H1 (cell line): Measurements from ENCODE around the gene RALGAPA1. TPM values are rescaled to one million over a fixed set of nuclear protein-coding genes. Genes with fewer than 3 reads are reported as not detected.

ENCODE experiments used
- CTCF ChIA-PET: fragments of 300-600 bp; sonication (Branson Sonifier 250); formaldehyde crosslinking; loops from one replicate; lab custom pipeline; 2021; ENCODE audit not compliant: partially characterized antibody; lab: Charles Lee
- POLR2A ChIA-PET: fragments of 300-600 bp; sonication (Branson Sonifier 250); formaldehyde crosslinking; loops from one replicate; lab custom pipeline; 2021; ENCODE audit warnings: inconsistent platforms; ENCODE audit not compliant: partially characterized antibody; lab: Charles Lee
- DNase-seq, 2 experiments: peaks; one replicate each; pipeline versions ENCODE4 v3.0.0 to v3.0.0-alpha.2; 2010 to 2022; ENCODE audit warnings: low spot score in 2 of 2, low read depth in 1 of 2, mixed read lengths in 1 of 2
- FAIRE-seq: peaks from 2 replicates; lab custom pipeline; 2011; peaks lifted over from hg19 to GRCh38; lab: Jason Lieb, UNC
- H2AFZ ChIP-seq: 2 replicates; pipeline ENCODE4 v1.8.1; 2012; ENCODE audit warnings: low read length, inconsistent platforms
- H2AK5ac ChIP-seq: 2 replicates; pipeline ENCODE4 v1.6.1; 2013; ENCODE audit warnings: low read depth, low read length
- H2BK120ac ChIP-seq: replicated peaks from 2 replicates; pipeline ENCODE3; 2013; ENCODE audit warnings: low read depth, low read length, inconsistent platforms
- H2BK12ac ChIP-seq: 2 replicates; pipeline ENCODE4 v1.6.1; 2013; ENCODE audit warnings: low read depth, low read length
- H2BK15ac ChIP-seq: 2 replicates; pipeline ENCODE4 v1.6.1; 2013; ENCODE audit warnings: low read length
- H2BK20ac ChIP-seq: 2 replicates; pipeline ENCODE4 v1.6.1; 2013; ENCODE audit warnings: low read length
- H2BK5ac ChIP-seq: 2 replicates; pipeline ENCODE4 v1.6.1; 2013; ENCODE audit warnings: low read depth, low read length
- H3K14ac ChIP-seq: 2 replicates; pipeline ENCODE4 v1.6.1; 2013; ENCODE audit warnings: inconsistent platforms; ENCODE audit not compliant: insufficient read length
- H3K18ac ChIP-seq: 2 replicates; pipeline ENCODE4 v1.6.1; 2013; ENCODE audit warnings: low read length; ENCODE audit errors: extremely low read depth
- H3K23ac ChIP-seq: 2 replicates; pipeline ENCODE4 v1.6.1; 2013; ENCODE audit warnings: inconsistent platforms; ENCODE audit not compliant: insufficient read length
- H3K23me2 ChIP-seq: 2 replicates; pipeline ENCODE4 v1.6.1; 2013; ENCODE audit warnings: low read depth, low read length
- H3K27ac ChIP-seq: 2 replicates; pipeline ENCODE4 v1.6.1; 2011; ENCODE audit warnings: low read depth, low read length, inconsistent platforms
- H3K27me3 ChIP-seq, 4 experiments: replicated peaks in 1 of 4; 1 replicate in 1 of 4; 2 replicates in 3 of 4; pipeline versions ENCODE4 v1.6.1 to v1.8.1; 2011 to 2013; ENCODE audit warnings: low read length in 3 of 4, mild to moderate bottlenecking in 3 of 4, inconsistent platforms in 2 of 4, mixed read lengths in 2 of 4, moderate library complexity in 1 of 4; ENCODE audit not compliant: control insufficient read depth in 3 of 4, insufficient read depth in 3 of 4; ENCODE audit errors: extremely low read depth in 1 of 4
- H3K36me3 ChIP-seq, 4 experiments: 2 replicates each; pipeline versions ENCODE4 v1.6.1 to v1.8.1; 2011 to 2013; ENCODE audit warnings: mild to moderate bottlenecking in 4 of 4, low read length in 3 of 4, moderate library complexity in 2 of 4, control low read depth in 1 of 4, inconsistent platforms in 1 of 4; ENCODE audit not compliant: insufficient read depth in 4 of 4, control insufficient read depth in 2 of 4
- H3K4ac ChIP-seq: replicated peaks from 2 replicates; pipeline ENCODE3; 2013; ENCODE audit warnings: low read length, low read depth, mixed read lengths, inconsistent platforms; ENCODE audit not compliant: insufficient read length
- H3K4me1 ChIP-seq, 4 experiments: replicated peaks in 1 of 4; 1 replicate in 1 of 4; 2 replicates in 3 of 4; pipeline versions ENCODE4 v1.6.1 to v1.8.1; 2011 to 2013; ENCODE audit warnings: low read length in 3 of 4, inconsistent platforms in 2 of 4, mixed read lengths in 1 of 4; ENCODE audit not compliant: insufficient read depth in 4 of 4, control insufficient read depth in 3 of 4
- H3K4me2 ChIP-seq, 2 experiments: 2 replicates each; pipeline versions ENCODE4 v1.6.1 to v1.8.1; 2011 to 2013; ENCODE audit warnings: low read depth in 2 of 2, low read length in 2 of 2, control low read depth in 1 of 2, inconsistent platforms in 1 of 2, mild to moderate bottlenecking in 1 of 2; ENCODE audit not compliant: insufficient read depth in 1 of 2
- H3K4me3 ChIP-seq, 4 experiments: fragments of 200-600, 300-600 bp in 1 of 4; sonication (generic), shearing (Covaris generic), sonication (Bioruptor Twin) in 1 of 4; 2 replicates each; pipeline versions ENCODE4 v1.5.1 to v1.8.1; 2011 to 2016; ENCODE audit warnings: low read length in 4 of 4, low read depth in 3 of 4, control low read depth in 2 of 4, inconsistent platforms in 2 of 4, mild to moderate bottlenecking in 2 of 4, mixed read lengths in 1 of 4, moderate library complexity in 1 of 4; ENCODE audit not compliant: insufficient read depth in 2 of 4; ENCODE audit errors: extremely low read depth in 1 of 4
- H3K56ac ChIP-seq: replicated peaks from 2 replicates; pipeline ENCODE3; 2013; ENCODE audit warnings: low read depth, mild to moderate bottlenecking, mixed read lengths, low read length, inconsistent platforms; ENCODE audit not compliant: insufficient read length
- H3K79me1 ChIP-seq: 2 replicates; pipeline ENCODE4 v1.6.1; 2013; ENCODE audit warnings: low read depth, low read length, control low read depth
- H3K79me2 ChIP-seq, 2 experiments: 2 replicates each; pipeline versions ENCODE4 v1.6.1 to v1.8.1; 2012 to 2013; ENCODE audit warnings: low read length in 2 of 2, mild to moderate bottlenecking in 2 of 2, inconsistent platforms in 1 of 2; ENCODE audit not compliant: insufficient read depth in 2 of 2, control insufficient read depth in 1 of 2
- H3K9ac ChIP-seq, 4 experiments: replicated peaks in 1 of 4; 1 replicate in 1 of 4; 2 replicates in 3 of 4; pipeline versions ENCODE4 v1.6.1 to v1.8.1; 2011 to 2013; ENCODE audit warnings: low read depth in 3 of 4, low read length in 3 of 4, control low read depth in 2 of 4, mild to moderate bottlenecking in 2 of 4, moderate library complexity in 2 of 4, inconsistent platforms in 1 of 4; ENCODE audit errors: extremely low read depth in 1 of 4
- H3K9me3 ChIP-seq, 2 experiments: 2 replicates each; pipeline versions ENCODE4 v1.6.1 to v1.8.1; 2012 to 2013; ENCODE audit warnings: mild to moderate bottlenecking in 2 of 2, moderate library complexity in 2 of 2, control low read depth in 1 of 2, inconsistent platforms in 1 of 2, low read depth in 1 of 2, low read length in 1 of 2, mixed read lengths in 1 of 2; ENCODE audit not compliant: insufficient read depth in 2 of 2
- H4K20me1 ChIP-seq, 2 experiments: replicated peaks in 1 of 2; 2 replicates each; pipeline versions ENCODE3 to v1.8.1; 2011 to 2013; ENCODE audit warnings: inconsistent platforms in 2 of 2, low read length in 2 of 2, mild to moderate bottlenecking in 1 of 2; ENCODE audit not compliant: insufficient read depth in 2 of 2, control insufficient read depth in 1 of 2
- H4K5ac ChIP-seq: 2 replicates; pipeline ENCODE4 v1.6.1; 2013; ENCODE audit warnings: low read length, low read depth, mixed read lengths, inconsistent platforms; ENCODE audit not compliant: insufficient read length
- H4K8ac ChIP-seq: 2 replicates; pipeline ENCODE4 v1.8.0; 2013; ENCODE audit warnings: mild to moderate bottlenecking, moderate library complexity, low read length, inconsistent platforms; ENCODE audit not compliant: insufficient read depth; ENCODE audit errors: extremely low read depth
- H4K91ac ChIP-seq: replicated peaks from 2 replicates; pipeline ENCODE3; 2013; ENCODE audit warnings: low read length, mixed read lengths, inconsistent platforms; ENCODE audit not compliant: insufficient read length
- CBX8 ChIP-seq: fragments of 300-800, 300-1000 bp; sonication (generic); IDR thresholded peaks from 2 replicates; pipeline ENCODE4 v1.7.1; 2016; ENCODE audit warnings: low read depth, low read length, borderline replicate concordance
- CEBPB ChIP-seq: IDR thresholded peaks from 2 replicates; pipeline ENCODE4 v1.6.1; 2012; ENCODE audit warnings: low read depth, low read length
- CHD2 ChIP-seq: IDR thresholded peaks from 2 replicates; pipeline ENCODE4 v1.6.1; 2012; ENCODE audit warnings: low read length, improper control_type of control experiment
- PHF8 ChIP-seq: fragments of 200-600 bp; sonication (generic); conservative IDR thresholded peaks from 2 replicates; pipeline ENCODE4 v1.7.1; 2012; ENCODE audit warnings: low read depth, mild to moderate bottlenecking, inconsistent platforms, low read length, moderate library complexity
- POLR2AphosphoS5 ChIP-seq: IDR thresholded peaks from 2 replicates; pipeline ENCODE4 v1.6.1; 2011; ENCODE audit warnings: low read depth, low read length
- POU5F1 ChIP-seq: IDR thresholded peaks from 2 replicates; pipeline ENCODE4 v1.6.1; 2011; ENCODE audit warnings: low read depth, mild to moderate bottlenecking, low read length, moderate library complexity
- SIX5 ChIP-seq: IDR thresholded peaks from 2 replicates; pipeline ENCODE4 v1.6.1; 2011; ENCODE audit warnings: mild to moderate bottlenecking, low read depth, low read length
- SP2 ChIP-seq: IDR thresholded peaks from 2 replicates; pipeline ENCODE4 v1.6.1; 2012; ENCODE audit warnings: mild to moderate bottlenecking, low read length, inconsistent platforms
- ZNF274 ChIP-seq: IDR thresholded peaks from 2 replicates; pipeline ENCODE4 v1.7.0; 2012; ENCODE audit warnings: low read length, borderline replicate concordance; ENCODE audit errors: extremely low read depth
- WGBS, 2 experiments: shearing (Covaris generic) in 1 of 2; methylation state at CpG; one replicate each; pipeline versions ENCODE4 v1.1.6 to v1.1.7; 2013 to 2015; ENCODE audit warnings: low lambda C conversion rate in 2 of 2, mixed read lengths in 2 of 2, inconsistent platforms in 1 of 2, low coverage in 1 of 2, missing lambda C conversion rate in 1 of 2; ENCODE audit not compliant: insufficient replicate concordance in 2 of 2, insufficient coverage in 1 of 2, insufficient read length in 1 of 2; ENCODE audit errors: extremely low coverage in 1 of 2, missing lambda C conversion rate in 1 of 2; 5-methylcytosine and 5-hydroxymethylcytosine counted together
- polyA plus RNA-seq, 7 experiments: library from polyadenylated mRNA; depleted of rRNA in 3 of 7; stranded (reverse) in 5 of 7; unstranded in 2 of 7; fragments of >200 nt in 5 of 7; fragments of 200-250 nt in 2 of 7; gene quantifications; 1 replicate in 5 of 7; 2 replicates in 1 of 7; 4 replicates in 1 of 7; pipeline versions ENCODE4 v1.2.1 to v1.2.3, GENCODE V29; 2011 to 2013; ENCODE audit warnings: missing spikeins in 2 of 7, mixed read lengths in 2 of 7
- total RNA-seq: library from RNA; stranded (reverse); fragmentation: NEBNext Ultra II Directional; extraction: Animal tissue kit (Norgen Biotek cat#: 25700); gene quantifications from 2 replicates; pipeline ENCODE4 v1.2.1, GENCODE V29; 2021
- TF ChIP-seq, protein P1 (sequence below): IDR thresholded peaks from 2 replicates; pipeline ENCODE4 v1.6.1; 2012; ENCODE audit warnings: inconsistent platforms
- TF ChIP-seq, protein P2 (sequence below): IDR thresholded peaks from 2 replicates; pipeline ENCODE4 v1.6.1; 2012; ENCODE audit warnings: inconsistent platforms

RALGAPA1 gene
- total and polyA plus RNA-seq, 2 of the 8 experiments (the other 6 are each of a cell fraction or from before 2014, with no cell fraction given) = 4.2 to 26.7 TPM

DNA sequence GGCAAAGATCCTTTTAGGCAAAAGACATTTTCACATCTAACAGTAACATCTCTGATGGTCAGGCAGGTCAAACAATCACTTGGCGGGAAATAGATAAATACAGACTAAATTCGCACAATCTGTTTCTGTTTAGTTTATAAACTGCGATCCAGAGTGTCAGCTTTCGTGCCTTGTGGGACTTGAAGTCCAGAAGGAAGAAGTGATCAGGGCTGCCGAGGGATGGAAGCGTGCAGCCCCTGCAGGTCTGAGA is 16.8 kb upstream of the RALGAPA1 start:
- TF ChIP-seq SP2 (no peak), CHD2 (0 out of 2 replicates have a peak, but pooled peaks have one; percentile 45), CEBPB (no peak), POLR2AphosphoS5 (no peak), CBX8 (no peak), PHF8 (no peak), ZNF274 (no peak), POU5F1 (no peak), SIX5 (no peak; the same call in 1 of the 2 replicates)
- TF ChIP-seq, protein P1, sequence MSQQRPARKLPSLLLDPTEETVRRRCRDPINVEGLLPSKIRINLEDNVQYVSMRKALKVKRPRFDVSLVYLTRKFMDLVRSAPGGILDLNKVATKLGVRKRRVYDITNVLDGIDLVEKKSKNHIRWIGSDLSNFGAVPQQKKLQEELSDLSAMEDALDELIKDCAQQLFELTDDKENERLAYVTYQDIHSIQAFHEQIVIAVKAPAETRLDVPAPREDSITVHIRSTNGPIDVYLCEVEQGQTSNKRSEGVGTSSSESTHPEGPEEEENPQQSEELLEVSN = no peak
- TF ChIP-seq, protein P2, sequence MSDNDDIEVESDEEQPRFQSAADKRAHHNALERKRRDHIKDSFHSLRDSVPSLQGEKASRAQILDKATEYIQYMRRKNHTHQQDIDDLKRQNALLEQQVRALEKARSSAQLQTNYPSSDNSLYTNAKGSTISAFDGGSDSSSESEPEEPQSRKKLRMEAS = 0 out of 2 replicates have a peak, but pooled peaks have one; percentile 10
- H3K14ac ChIP-seq = no peak overlapping the region
- H3K9me3 ChIP-seq = no peaks in the 10 kb centered on the region
- no peak overlapping the region for H2BK15ac ChIP-seq
- FAIRE-seq (peak; percentile 88), DNase-seq (no peak)
- no peaks in the 10 kb centered on the region; a peak in 1 of 8 replicates for H3K36me3 ChIP-seq
- no peak overlapping the region for H3K56ac ChIP-seq
- H4K5ac ChIP-seq = no peak overlapping the region
- H2AK5ac ChIP-seq = no peak overlapping the region
- no peak overlapping the region for H3K18ac ChIP-seq
- H3K23ac ChIP-seq = no peak overlapping the region
- H3K79me2 ChIP-seq = peaks cover 0 to 26% of the 10 kb centered on the region in 2 experiments; a peak in 2 of 4 replicates
- peaks cover 0 to 3% (median 0%) of the 10 kb centered on the region in 4 experiments; a peak in 3 of 7 replicates for H3K4me1 ChIP-seq
- peak overlapping the region; percentile 88 to 95 (median 90); a peak in 7 of 8 replicates for H3K4me3 ChIP-seq
- peaks cover 0 to 1% of the 10 kb centered on the region in 2 experiments for H4K20me1 ChIP-seq
- POLR2A ChIA-PET = interaction anchor here (0.7 to 1.5 kb wide), 4 partner anchors 8 to 17 kb away, joined by 3 to 9 read pairs (median 5); partner anchors contain the start of gene RALGAPA1
- no peak overlapping the region for H2BK12ac ChIP-seq
- CTCF ChIA-PET = interaction anchor here (1.0 to 2.9 kb wide), 2 partner anchors 11 to 14 kb away, joined by 5 to 18 read pairs; no protein-coding TSS in a partner anchor
- no peak overlapping the region for H2BK120ac ChIP-seq
- no peak overlapping the region for H4K91ac ChIP-seq
- no peak overlapping the region for H2BK20ac ChIP-seq
- H2BK5ac ChIP-seq = no peak overlapping the region
- 1% methylated on average over 6 of the region's 6 CpGs; no CpG with 5 or more reads in 1 of the 2 experiments for WGBS, 2 experiments
- no peak overlapping the region; a peak in 2 of 7 replicates for H3K9ac ChIP-seq
- H3K23me2 ChIP-seq = peaks cover 6% of the 10 kb centered on the region; the same call in 1 of the 2 replicates
- H2AFZ ChIP-seq = peak overlapping the region; percentile 100
- peak overlapping the region; percentile 46 for H3K4ac ChIP-seq
- no peak overlapping the region for H4K8ac ChIP-seq
- H3K79me1 ChIP-seq = peaks cover 2% of the 10 kb centered on the region; the same call in 1 of the 2 replicates
- no peaks in the 10 kb centered on the region for H3K27me3 ChIP-seq
- peak overlapping the region; percentile 46 to 78 for H3K4me2 ChIP-seq
- no peak overlapping the region for H3K27ac ChIP-seq
